Testis (tissue), 3 donors: ENCODE measurements around the gene ALDOC. TPM values are rescaled to one million over a fixed set of nuclear protein-coding genes. Genes with fewer than 3 reads are reported as not detected.
A peak's percentile ranks its signal among the peaks of the same experiment; 100 is the strongest.

Source experiments
- DNase-seq: peaks from one replicate; pipeline ENCODE4 v3.0.0-alpha.2; 2019
- H3K27ac ChIP-seq, 2 donors: fragments of 200-600 bp; sonication (generic); one replicate each; pipeline ENCODE4 v1.5.1; 2019
- H3K27me3 ChIP-seq: fragments of 200-600 bp; sonication (generic); one replicate; pipeline ENCODE4 v1.5.1; 2019
- H3K36me3 ChIP-seq: fragments of 200-600 bp; sonication (generic); one replicate; pipeline ENCODE4 v1.5.1; 2017; ENCODE audit warnings: low read depth; ENCODE audit errors: missing control alignments
- H3K4me1 ChIP-seq: fragments of 200-600 bp; sonication (generic); one replicate; pipeline ENCODE4 v1.5.1; 2019
- H3K4me3 ChIP-seq, 2 donors: fragments of 200-600 bp; sonication (generic); one replicate each; pipeline ENCODE4 v1.5.1; 2017 to 2019
- H3K9me3 ChIP-seq: fragments of 200-600 bp; sonication (generic); one replicate; pipeline ENCODE4 v1.5.1; 2017
- CTCF ChIP-seq, 3 experiments: fragments of 450-650 bp in 2 of 3; fragments of 200-600 bp in 1 of 3; sonication (generic) in 1 of 3; IDR thresholded peaks; one replicate each; pipeline ENCODE4 v1.5.1; 2016 to 2019; ENCODE audit warnings: antibody characterized with exemption in 3 of 3, mild to moderate bottlenecking in 2 of 3, moderate library complexity in 1 of 3
- POLR2A ChIP-seq: fragments of 450-650 bp; IDR thresholded peaks from one replicate; pipeline ENCODE4 v1.6.1; 2017; ENCODE audit warnings: antibody characterized with exemption, mild to moderate bottlenecking, moderate library complexity
- WGBS, 2 donors: methylation state at CpG; one replicate each; pipeline ENCODE4 v1.1.5; 2018; 5-methylcytosine and 5-hydroxymethylcytosine counted together
- intact Hi-C: fragments of 100-400 bp; cut with DNase I; formaldehyde crosslinking; loops from one replicate; pipeline ENCODE4 v1.15.1; 2023; ENCODE audit warnings: low total_unique reads
- polyA plus RNA-seq: library from polyadenylated mRNA; stranded (reverse); fragments of 350-450 nt; fragmentation: Illumina TruSeq; extraction: RNeasy Lipid Tissue Mini Kit (QIAGEN cat#74804); gene quantifications from one replicate; pipeline ENCODE4 v1.2.3, GENCODE V29; 2014; ENCODE audit warnings: low read depth, low replicate concordance; ENCODE audit not compliant: insufficient read depth
- total RNA-seq, 2 donors: library from RNA; depleted of rRNA; stranded (reverse); fragments of >200 nt; gene quantifications; one replicate each; pipeline ENCODE4 v1.2.3, GENCODE V29; 2016

ALDOC gene
- total and polyA plus RNA-seq, 3 donors from 2014 or later = 29.2 to 65.8 (median 30.7) TPM

GRCh38 chr17:28571361-28572122, 5.2 kb downstream of the ALDOC start, which contains the start of gene PIGS:
Gene PIGS (minus strand): TSS chr17:28571524. CDS start chr17:28571496, 28 bp downstream.
- WGBS, 2 donors = 0 to 1% methylated on average over 21 to 47 of the region's 49 CpGs
- Histone ChIP-seq H3K4me1 (peaks cover 19% of the 10 kb centered on the region), H3K9me3 (no peaks in the 10 kb centered on the region), H3K27me3 (no peaks in the 10 kb centered on the region), H3K4me3 (peak within 1 kb of the TSS; percentile 72 to 90), H3K27ac (peak within 1 kb of the TSS; percentile 71 to 82), H3K36me3 (no peaks in the 10 kb centered on the region)
- DNase-seq = peak; percentile 97
- intact Hi-C loops = no loop called here
- TF ChIP-seq POLR2A (peak; percentile 46), CTCF (IDR thresholded peaks at IDR 0.05) (no peak)

- peaks cover 19% of the 10 kb centered on the region for H3K4me1 ChIP-seq
- H3K27ac ChIP-seq = peak overlapping the region; percentile 71 to 82
- DNase-seq = peak; percentile 74
- intact Hi-C loops = no loop called here
- 1 to 3% methylated on average over 9 to 39 of the region's 39 CpGs for WGBS, 2 donors
- H3K36me3 ChIP-seq = no peaks in the 10 kb centered on the region
- peak overlapping the region; percentile 72 to 90 for H3K4me3 ChIP-seq
- TF ChIP-seq CTCF (IDR thresholded peaks at IDR 0.05) (no peak), POLR2A (no peak)
- no peaks in the 10 kb centered on the region for H3K9me3 ChIP-seq
- no peaks in the 10 kb centered on the region for H3K27me3 ChIP-seq
These were observed 5.9 kb downstream of the ALDOC start for GRCh38 chr17:28570716-28571360.

- Histone ChIP-seq H3K4me3 (no peak overlapping the region), H3K9me3 (no peaks in the 10 kb centered on the region), H3K4me1 (peaks cover 19% of the 10 kb centered on the region), H3K27ac (no peak overlapping the region), H3K36me3 (no peaks in the 10 kb centered on the region), H3K27me3 (no peaks in the 10 kb centered on the region)
- no peak for DNase-seq
- 95 to 97% methylated on average over 1 of the region's 1 CpG for WGBS, 2 donors
- TF ChIP-seq CTCF (IDR thresholded peaks at IDR 0.05) (no peak), POLR2A (no peak)
- intact Hi-C loops = no loop called here
These were observed 7.2 kb downstream of the ALDOC start for GRCh38 chr17:28569446-28569845.

- Histone ChIP-seq H3K9me3 (no peaks in the 10 kb centered on the region), H3K4me3 (no peak overlapping the region), H3K27me3 (no peaks in the 10 kb centered on the region), H3K36me3 (no peaks in the 10 kb centered on the region), H3K27ac (no peak overlapping the region), H3K4me1 (peaks cover 17% of the 10 kb centered on the region)
- DNase-seq = no peak
- TF ChIP-seq CTCF (IDR thresholded peaks at IDR 0.05) (no peak), POLR2A (no peak)
- intact Hi-C loops = no loop called here
- 85 to 87% methylated on average over 3 of the region's 3 CpGs for WGBS, 2 donors
These were observed 9.1 kb downstream of the ALDOC start for GRCh38 chr17:28567604-28568003.
